Suprapubic skin (tissue), 4 donors: ENCODE measurements around the gene ANK2. TPM values are rescaled to one million over a fixed set of nuclear protein-coding genes. Genes with fewer than 3 reads are reported as not detected.

Source experiments
- DNase-seq, 2 donors: peaks; one replicate each; pipeline ENCODE4 v3.0.0-alpha.2; 2019; ENCODE audit warnings: low spot score in 2 of 2
- H3K27ac ChIP-seq: fragments of 200-600 bp; sonication (generic); one replicate; pipeline ENCODE4 v1.5.1; 2019
- H3K27me3 ChIP-seq: fragments of 200-600 bp; sonication (generic); one replicate; pipeline ENCODE4 v1.5.1; 2019
- H3K36me3 ChIP-seq: fragments of 200-600 bp; sonication (generic); one replicate; pipeline ENCODE4 v1.5.1; 2019
- H3K4me1 ChIP-seq: fragments of 200-600 bp; sonication (generic); one replicate; pipeline ENCODE4 v1.5.1; 2019
- H3K4me3 ChIP-seq: fragments of 200-600 bp; sonication (generic); one replicate; pipeline ENCODE4 v1.5.1; 2019; ENCODE audit warnings: mild to moderate bottlenecking
- H3K9me3 ChIP-seq: fragments of 200-600 bp; sonication (generic); one replicate; pipeline ENCODE4 v1.5.1; 2019
- EP300 ChIP-seq: sonication (generic); formaldehyde crosslinking; IDR thresholded peaks from one replicate; pipeline ENCODE4 v1.6.1; 2017; ENCODE audit warnings: antibody characterized with exemption
- POLR2A ChIP-seq, 2 donors: fragments of 450-650 bp; IDR thresholded peaks; one replicate each; pipeline ENCODE4 v1.6.1; 2017; ENCODE audit warnings: antibody characterized with exemption in 2 of 2, mild to moderate bottlenecking in 2 of 2, moderate library complexity in 2 of 2
- POLR2AphosphoS5 ChIP-seq, 3 donors: sonication (generic); formaldehyde crosslinking; IDR thresholded peaks; one replicate each; pipeline ENCODE4 v1.6.1; 2017; ENCODE audit warnings: antibody characterized with exemption in 3 of 3
- WGBS: methylation state at CpG from one replicate; pipeline ENCODE4 v1.1.5; 2018; 5-methylcytosine and 5-hydroxymethylcytosine counted together
- total RNA-seq, 4 donors: library from RNA; depleted of rRNA; stranded (reverse); fragments of >200 nt; gene quantifications; one replicate each; pipeline ENCODE4 v1.1.0, GENCODE V29; 2016
- TF ChIP-seq, protein P1 (sequence below), 2 donors: fragments of 200-600 bp in 1 of 2; fragments of 450-650 bp in 1 of 2; sonication (generic) in 1 of 2; IDR thresholded peaks; one replicate each; pipeline ENCODE4 v1.5.1; 2016 to 2019; ENCODE audit warnings: antibody characterized with exemption in 2 of 2, mild to moderate bottlenecking in 1 of 2, moderate library complexity in 1 of 2

Gene ANK2
- total RNA-seq, 4 donors from 2014 or later: 7.7 to 15.2 (median 11.2) TPM

GRCh38 chr4:113103556-113103955 lies 54.1 kb downstream of the ANK2 start:
- H3K27ac ChIP-seq: no peak overlapping the region
- no peak for DNase-seq

GRCh38 chr4:113106108-113106507 lies 56.7 kb downstream of the ANK2 start:
- DNase-seq: no peak
- TF ChIP-seq, protein P1, sequence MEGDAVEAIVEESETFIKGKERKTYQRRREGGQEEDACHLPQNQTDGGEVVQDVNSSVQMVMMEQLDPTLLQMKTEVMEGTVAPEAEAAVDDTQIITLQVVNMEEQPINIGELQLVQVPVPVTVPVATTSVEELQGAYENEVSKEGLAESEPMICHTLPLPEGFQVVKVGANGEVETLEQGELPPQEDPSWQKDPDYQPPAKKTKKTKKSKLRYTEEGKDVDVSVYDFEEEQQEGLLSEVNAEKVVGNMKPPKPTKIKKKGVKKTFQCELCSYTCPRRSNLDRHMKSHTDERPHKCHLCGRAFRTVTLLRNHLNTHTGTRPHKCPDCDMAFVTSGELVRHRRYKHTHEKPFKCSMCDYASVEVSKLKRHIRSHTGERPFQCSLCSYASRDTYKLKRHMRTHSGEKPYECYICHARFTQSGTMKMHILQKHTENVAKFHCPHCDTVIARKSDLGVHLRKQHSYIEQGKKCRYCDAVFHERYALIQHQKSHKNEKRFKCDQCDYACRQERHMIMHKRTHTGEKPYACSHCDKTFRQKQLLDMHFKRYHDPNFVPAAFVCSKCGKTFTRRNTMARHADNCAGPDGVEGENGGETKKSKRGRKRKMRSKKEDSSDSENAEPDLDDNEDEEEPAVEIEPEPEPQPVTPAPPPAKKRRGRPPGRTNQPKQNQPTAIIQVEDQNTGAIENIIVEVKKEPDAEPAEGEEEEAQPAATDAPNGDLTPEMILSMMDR (IDR thresholded peaks at IDR 0.05): peak in 1 of 2 donors; percentile 8
- TF ChIP-seq EP300: no peak
- Histone ChIP-seq H3K9me3 (no peaks in the 10 kb centered on the region), H3K4me3 (no peak overlapping the region), H3K36me3 (no peaks in the 10 kb centered on the region), H3K4me1 (peaks cover 2% of the 10 kb centered on the region), H3K27me3 (no peaks in the 10 kb centered on the region), H3K27ac (no peak overlapping the region)

More at GRCh38 chr4:113103556-113103955, 54.1 kb downstream of the ANK2 start:
- 85% methylated on average over 1 of the region's 1 CpG for WGBS
- Histone ChIP-seq H3K4me1 (peaks cover 2% of the 10 kb centered on the region), H3K27me3 (no peaks in the 10 kb centered on the region), H3K9me3 (no peaks in the 10 kb centered on the region), H3K4me3 (no peak overlapping the region), H3K36me3 (no peaks in the 10 kb centered on the region)
- TF ChIP-seq EP300 (no peak), POLR2A (IDR thresholded peaks at IDR 0.05) (no peak), POLR2AphosphoS5 (IDR thresholded peaks at IDR 0.05) (no peak)
- TF ChIP-seq, protein P1 (IDR thresholded peaks at IDR 0.05): no peak

- Histone ChIP-seq H3K36me3 (no peaks in the 10 kb centered on the region), H3K27ac (no peak overlapping the region), H3K9me3 (no peaks in the 10 kb centered on the region), H3K4me1 (peaks cover 2% of the 10 kb centered on the region), H3K27me3 (no peaks in the 10 kb centered on the region), H3K4me3 (no peak overlapping the region)
- 54% methylated on average over 4 of the region's 4 CpGs for WGBS
- no peak for DNase-seq
- TF ChIP-seq, protein P1 (IDR thresholded peaks at IDR 0.05): no peak
- TF ChIP-seq POLR2A (IDR thresholded peaks at IDR 0.05): no peak
- no peak for TF ChIP-seq EP300
- TF ChIP-seq POLR2AphosphoS5 (IDR thresholded peaks at IDR 0.05): no peak
These were observed 59.8 kb downstream of the ANK2 start for GRCh38 chr4:113109106-113109718.

DNA sequence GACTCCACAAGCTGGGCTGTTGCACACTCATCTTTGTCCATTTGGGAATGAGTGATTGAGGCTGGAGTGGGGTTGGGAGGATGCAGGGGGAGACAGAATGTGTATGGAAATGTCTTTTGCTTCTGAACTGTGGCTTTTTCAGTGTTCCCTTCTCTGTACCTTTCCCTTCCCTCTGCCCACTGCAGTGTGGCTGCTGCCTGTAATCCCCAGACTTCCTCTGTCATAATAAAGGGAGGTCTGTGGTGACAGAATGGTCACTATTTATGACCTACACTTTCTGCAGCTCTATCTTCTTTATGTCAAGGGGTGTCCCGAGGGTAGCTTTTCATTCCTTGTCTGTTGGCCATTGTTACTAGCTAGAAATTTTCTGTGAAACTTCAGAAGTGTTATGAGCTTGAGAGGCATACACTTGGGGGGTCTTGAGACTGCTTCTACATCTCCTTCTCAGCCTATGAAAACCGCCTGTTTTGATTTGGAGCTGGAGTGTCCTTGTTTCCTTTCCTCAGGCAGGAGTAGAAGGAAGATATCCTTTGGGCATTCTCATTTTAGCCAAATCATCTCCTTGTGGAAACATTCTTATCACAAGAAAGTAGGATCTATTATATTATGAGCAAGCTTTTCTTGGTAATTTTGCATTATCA lies 63.0 kb downstream of the ANK2 start:
- Histone ChIP-seq H3K27me3 (no peaks in the 10 kb centered on the region), H3K4me3 (no peak overlapping the region), H3K36me3 (no peaks in the 10 kb centered on the region), H3K4me1 (no peaks in the 10 kb centered on the region), H3K27ac (no peak overlapping the region), H3K9me3 (no peaks in the 10 kb centered on the region)
- no peak for DNase-seq
- TF ChIP-seq POLR2A (IDR thresholded peaks at IDR 0.05): no peak
- TF ChIP-seq, protein P1 (IDR thresholded peaks at IDR 0.05): no peak
- no peak for TF ChIP-seq POLR2AphosphoS5 (IDR thresholded peaks at IDR 0.05)
- 53% methylated on average over 2 of the region's 2 CpGs for WGBS

- Histone ChIP-seq H3K4me1 (no peaks in the 10 kb centered on the region), H3K9me3 (no peaks in the 10 kb centered on the region), H3K27me3 (no peaks in the 10 kb centered on the region), H3K36me3 (no peaks in the 10 kb centered on the region), H3K4me3 (no peak overlapping the region), H3K27ac (no peak overlapping the region)
- no peak for DNase-seq
- 60% methylated on average over 2 of the region's 2 CpGs for WGBS
- TF ChIP-seq POLR2A (IDR thresholded peaks at IDR 0.05): no peak
- TF ChIP-seq EP300: no peak
- no peak for TF ChIP-seq POLR2AphosphoS5 (IDR thresholded peaks at IDR 0.05)
- TF ChIP-seq, protein P1 (IDR thresholded peaks at IDR 0.05): no peak
These were observed 63.7 kb downstream of the ANK2 start for GRCh38 chr4:113113151-113113550.
